HCT116 (cell line): ENCODE results near the gene CDH13.

Source experiments
- ATF3 ChIP-seq: IDR thresholded peaks from 2 replicates; pipeline ENCODE4 v1.6.1; 2012
- CBX3 ChIP-seq: IDR thresholded peaks from 2 replicates; pipeline ENCODE4 v1.6.1; 2012; ENCODE audit warnings: low read depth
- CTCF ChIP-seq, 3 experiments: fragments of 200-600 bp in 1 of 3; sonication (generic) in 1 of 3; IDR thresholded peaks in 2 of 3; conservative IDR thresholded peaks in 1 of 3; 2 replicates each; pipeline ENCODE4 v1.5.1; 2012 to 2017; ENCODE audit warnings: low read depth in 2 of 3, low read length in 2 of 3, antibody characterized with exemption in 1 of 3, borderline replicate concordance in 1 of 3, control low read depth in 1 of 3, mild to moderate bottlenecking in 1 of 3, mixed read lengths in 1 of 3, mixed run types in 1 of 3, moderate library complexity in 1 of 3; ENCODE audit not compliant: insufficient read depth in 1 of 3
- EZH2 ChIP-seq: fragments of 200-600 bp; sonication (generic); IDR thresholded peaks from 2 replicates; pipeline ENCODE4 v1.6.1; 2017; ENCODE audit warnings: antibody characterized with exemption, mixed run types
- POLR2A ChIP-seq: IDR thresholded peaks from 2 replicates; pipeline ENCODE4 v1.7.0; 2011; ENCODE audit warnings: borderline replicate concordance; ENCODE audit not compliant: insufficient read depth, insufficient read length; ENCODE audit errors: extremely low read depth
- POLR2AphosphoS5 ChIP-seq: IDR thresholded peaks from 2 replicates; pipeline ENCODE4 v1.6.1; 2011; ENCODE audit warnings: mild to moderate bottlenecking, low read depth, low read length, moderate library complexity
- REST ChIP-seq: IDR thresholded peaks from 2 replicates; pipeline ENCODE4 v1.6.1; 2012; ENCODE audit warnings: low read depth
- SIN3A ChIP-seq: IDR thresholded peaks from 2 replicates; pipeline ENCODE4 v1.6.1; 2012; ENCODE audit warnings: low read depth
- SP1 ChIP-seq: IDR thresholded peaks from 2 replicates; pipeline ENCODE4 v1.6.1; 2012; ENCODE audit warnings: low read depth
- TCF7L2 ChIP-seq: IDR thresholded peaks from 2 replicates; pipeline ENCODE4 v1.7.0; 2011; ENCODE audit warnings: borderline replicate concordance, inconsistent platforms; ENCODE audit not compliant: insufficient read depth, insufficient read length; ENCODE audit errors: extremely low read depth
- ZBTB33 ChIP-seq: IDR thresholded peaks from 2 replicates; pipeline ENCODE4 v1.6.1; 2011; ENCODE audit warnings: mild to moderate bottlenecking, low read length, moderate library complexity; ENCODE audit not compliant: insufficient replicate concordance; ENCODE audit errors: extremely low read depth
- ZNF274 ChIP-seq: fragments of 200-500 bp; sonication (Bioruptor generic); IDR thresholded peaks from 2 replicates; pipeline ENCODE4 v1.6.1; 2014; ENCODE audit warnings: mild to moderate bottlenecking, low read depth, low read length, inconsistent platforms

- TF ChIP-seq CTCF (IDR thresholded peaks at IDR 0.05 in 2 of 3, conservative IDR thresholded peaks at IDR 0.05 in 1 of 3; ENCODE audit: borderline replicate concordance in 1 of 3, insufficient read depth in 1 of 3, low read depth in 2 of 3, low read length in 2 of 3): peak in 2 of 3 experiments; percentile 6 to 19; a peak in 1 of 6 replicates
- TF ChIP-seq POLR2A: no peak
- no peak for TF ChIP-seq REST
- no peak for TF ChIP-seq POLR2AphosphoS5
- no peak for TF ChIP-seq ZBTB33
- no peak for TF ChIP-seq EZH2
- TF ChIP-seq SP1: no peak
- TF ChIP-seq TCF7L2: no peak
- no peak for TF ChIP-seq ATF3
- no peak for TF ChIP-seq CBX3
- no peak for TF ChIP-seq ZNF274
- TF ChIP-seq SIN3A: no peak
These were observed 1165.6 kb downstream of the CDH13 start for GRCh38 chr16:83792391-83792790.
